GM23248 (cell line): Measurements from ENCODE around the gene LHFPL2. TPM values are rescaled to one million over a fixed set of nuclear protein-coding genes. Genes with fewer than 3 reads are reported as not detected.
A peak's percentile ranks its signal among the peaks of the same experiment; 100 is the strongest.

ENCODE experiments used
- DNase-seq: peaks from one replicate; pipeline ENCODE4 v3.0.0-alpha.2; 2015
- H2AFZ ChIP-seq: fragments of 200-600 bp; sonication (generic); 2 replicates; pipeline ENCODE4 v1.6.1; 2016; ENCODE audit warnings: antibody characterized with exemption
- H3F3A ChIP-seq: fragments of 200-600 bp; sonication (generic); 2 replicates; pipeline ENCODE4 v1.6.1; 2016; ENCODE audit warnings: mild to moderate bottlenecking, antibody characterized with exemption, mixed run types; ENCODE audit not compliant: insufficient read depth
- H3K27ac ChIP-seq: fragments of 200-600 bp; sonication (generic); 2 replicates; pipeline ENCODE4 v1.5.1; 2016; ENCODE audit warnings: mild to moderate bottlenecking
- H3K27me3 ChIP-seq: fragments of 200-600 bp; sonication (generic); replicated peaks from 2 replicates; pipeline ENCODE4 v1.6.1; 2016; ENCODE audit warnings: mild to moderate bottlenecking; ENCODE audit not compliant: insufficient read depth
- H3K36me3 ChIP-seq: fragments of 200-600 bp; sonication (generic); 2 replicates; pipeline ENCODE4 v1.6.1; 2016; ENCODE audit warnings: low read depth, mild to moderate bottlenecking
- H3K4me1 ChIP-seq: fragments of 200-600 bp; sonication (generic); 2 replicates; pipeline ENCODE4 v1.6.1; 2016; ENCODE audit warnings: mild to moderate bottlenecking; ENCODE audit not compliant: insufficient read depth
- H3K4me2 ChIP-seq: fragments of 200-600 bp; sonication (generic); one replicate; pipeline ENCODE4 v1.6.1; 2016; ENCODE audit warnings: mild to moderate bottlenecking; ENCODE audit not compliant: unreplicated experiment
- H3K4me3 ChIP-seq: fragments of 200-600 bp; sonication (generic); 2 replicates; pipeline ENCODE4 v1.5.1; 2016; ENCODE audit warnings: mild to moderate bottlenecking
- H3K79me2 ChIP-seq: fragments of 200-600 bp; sonication (generic); 2 replicates; pipeline ENCODE4 v1.6.1; 2016; ENCODE audit warnings: mild to moderate bottlenecking; ENCODE audit not compliant: insufficient read depth
- H3K9ac ChIP-seq: fragments of 200-600 bp; sonication (generic); 2 replicates; pipeline ENCODE4 v1.6.1; 2016; ENCODE audit warnings: mild to moderate bottlenecking
- H3K9me2 ChIP-seq: fragments of 200-600 bp; sonication (generic); 2 replicates; pipeline ENCODE4 v1.6.1; 2016; ENCODE audit warnings: mixed run types, mild to moderate bottlenecking, moderate library complexity; ENCODE audit not compliant: insufficient read depth
- H3K9me3 ChIP-seq: fragments of 200-600 bp; sonication (generic); one replicate; pipeline ENCODE4 v1.6.1; 2017; ENCODE audit warnings: low read depth
- H4K20me1 ChIP-seq: fragments of 200-600 bp; sonication (generic); 2 replicates; pipeline ENCODE4 v1.6.0; 2016; ENCODE audit not compliant: insufficient read depth
- EZH2 ChIP-seq: fragments of 200-600 bp; sonication (generic); IDR thresholded peaks from 2 replicates; pipeline ENCODE4 v1.6.1; 2018; ENCODE audit warnings: antibody characterized with exemption, mild to moderate bottlenecking; ENCODE audit not compliant: insufficient read depth, poor library complexity, severe bottlenecking
- EZH2phosphoT487 ChIP-seq: fragments of 200-600 bp; sonication (generic); IDR thresholded peaks from 2 replicates; pipeline ENCODE4 v1.6.1; 2018; ENCODE audit warnings: antibody characterized with exemption, moderate library complexity, mild to moderate bottlenecking, low read depth; ENCODE audit not compliant: insufficient read depth
- WGBS, 2 experiments: methylation state at CpG; one replicate each; pipeline ENCODE4 v1.1.6; 2015 to 2017; ENCODE audit warnings: low lambda C conversion rate in 2 of 2, low coverage in 1 of 2; ENCODE audit errors: missing lambda C conversion rate in 2 of 2; 5-methylcytosine and 5-hydroxymethylcytosine counted together
- in situ Hi-C: fragments of 300-500 bp; cut with MboI; formaldehyde crosslinking; loops from 2 replicates; pipeline ENCODE4 v1.15.0; 2020
- polyA plus RNA-seq: library from polyadenylated mRNA; unstranded; fragments of >200 nt; fragmentation: Nextera tagmentation; extraction: Ambion mirVana; gene quantifications from 2 replicates; pipeline ENCODE4 v1.2.1, GENCODE V29; 2016
- total RNA-seq: library from RNA; depleted of rRNA; stranded (reverse); fragments of >200 nt; shearing (Covaris generic); gene quantifications from 2 replicates; pipeline ENCODE4 v1.2.3, GENCODE V29; 2014

Gene LHFPL2
- total and polyA plus RNA-seq, 2 experiments from 2014 or later: 8.0 to 13.7 TPM

DNA sequence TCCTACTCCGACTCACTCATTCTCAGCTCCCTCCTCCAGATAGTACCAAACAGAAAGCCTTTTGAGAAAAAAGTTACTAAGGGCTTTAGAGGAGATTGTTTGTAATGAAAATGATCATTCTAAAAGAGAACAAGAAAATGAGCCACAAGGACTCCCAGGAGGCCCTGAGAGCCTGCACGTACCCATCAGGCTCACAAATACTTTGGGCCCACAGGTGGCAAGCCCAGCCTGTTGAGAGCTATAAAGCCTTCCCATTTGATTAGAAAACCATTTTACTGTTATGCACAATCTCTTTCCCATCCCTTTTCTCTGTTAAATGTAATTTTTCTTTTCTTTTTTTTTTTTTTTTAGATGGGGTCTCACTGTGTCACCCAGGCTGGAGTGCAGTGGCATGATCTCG is 136.1 kb downstream of the LHFPL2 start:
- Histone ChIP-seq H3K36me3 (no peaks in the 10 kb centered on the region), H3K4me3 (no peak overlapping the region), H4K20me1 (no peaks in the 10 kb centered on the region), H3K9ac (no peak overlapping the region), H3K9me2 (no peaks in the 10 kb centered on the region), H3F3A (peaks cover 22% of the 10 kb centered on the region), H3K79me2 (no peaks in the 10 kb centered on the region), H3K27me3 (no peaks in the 10 kb centered on the region), H3K4me2 (no peak overlapping the region), H3K27ac (no peak overlapping the region), H3K4me1 (peaks cover 39% of the 10 kb centered on the region), H3K9me3 (no peaks in the 10 kb centered on the region), H2AFZ (no peak overlapping the region)
- DNase-seq: no peak
- in situ Hi-C loops: no loop called here
- 95 to 98% methylated on average over 3 of the region's 3 CpGs for WGBS, 2 experiments
- TF ChIP-seq EZH2 (no peak), EZH2phosphoT487 (no peak)

DNA sequence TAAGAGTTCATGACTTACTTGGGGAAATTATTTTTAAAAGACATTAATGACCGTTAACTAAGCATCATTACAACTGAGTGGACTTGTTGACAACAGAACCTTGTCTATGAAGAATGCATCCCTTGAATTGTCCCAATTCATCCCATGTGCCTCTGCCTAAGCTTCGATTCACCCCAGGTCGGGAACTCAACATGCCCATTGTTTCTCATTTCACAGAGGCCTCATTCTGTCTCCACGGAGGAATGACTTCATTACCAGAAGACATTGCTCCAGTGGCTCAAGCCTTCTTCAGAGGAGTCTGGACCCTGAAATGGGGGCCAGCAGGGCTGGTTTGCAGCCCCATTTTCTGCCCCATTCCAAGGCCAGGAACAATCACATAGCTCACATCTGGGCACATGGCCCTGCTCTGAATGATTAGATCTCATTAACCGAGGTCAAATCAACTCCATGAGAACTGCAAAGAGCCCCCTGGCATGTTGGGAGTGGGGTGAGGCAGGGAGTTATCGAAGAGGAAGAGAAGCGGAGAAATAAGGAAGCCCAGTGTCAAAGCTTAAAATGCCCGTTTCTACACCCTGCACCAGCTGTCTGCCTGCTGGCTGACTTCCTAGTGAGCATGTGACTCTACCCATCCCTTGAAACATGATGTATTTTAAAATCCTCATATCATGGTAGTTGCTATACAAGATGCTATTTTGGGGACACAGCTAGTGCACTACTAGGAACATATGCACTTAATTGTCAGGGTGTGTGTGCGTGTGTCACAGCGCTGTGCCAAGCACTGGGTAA is 137.3 kb downstream of the LHFPL2 start:
- no peak for TF ChIP-seq EZH2phosphoT487
- TF ChIP-seq EZH2: no peak
- H3K27ac ChIP-seq: no peak overlapping the region
- H3F3A ChIP-seq: peaks cover 28% of the 10 kb centered on the region
- WGBS, 2 experiments: 82 to 83% methylated on average over 10 of the region's 10 CpGs
- H3K27me3 ChIP-seq: no peaks in the 10 kb centered on the region
- peaks cover 49% of the 10 kb centered on the region for H3K4me1 ChIP-seq
- H2AFZ ChIP-seq: no peak overlapping the region
- no peak overlapping the region for H3K9ac ChIP-seq
- H3K4me3 ChIP-seq: no peak overlapping the region
- no peak for DNase-seq
- no peak overlapping the region for H3K4me2 ChIP-seq
- H3K9me2 ChIP-seq: no peaks in the 10 kb centered on the region
- H4K20me1 ChIP-seq: no peaks in the 10 kb centered on the region
- no peaks in the 10 kb centered on the region for H3K9me3 ChIP-seq
- no peaks in the 10 kb centered on the region for H3K36me3 ChIP-seq
- H3K79me2 ChIP-seq: no peaks in the 10 kb centered on the region
- in situ Hi-C loops: no loop called here

DNA sequence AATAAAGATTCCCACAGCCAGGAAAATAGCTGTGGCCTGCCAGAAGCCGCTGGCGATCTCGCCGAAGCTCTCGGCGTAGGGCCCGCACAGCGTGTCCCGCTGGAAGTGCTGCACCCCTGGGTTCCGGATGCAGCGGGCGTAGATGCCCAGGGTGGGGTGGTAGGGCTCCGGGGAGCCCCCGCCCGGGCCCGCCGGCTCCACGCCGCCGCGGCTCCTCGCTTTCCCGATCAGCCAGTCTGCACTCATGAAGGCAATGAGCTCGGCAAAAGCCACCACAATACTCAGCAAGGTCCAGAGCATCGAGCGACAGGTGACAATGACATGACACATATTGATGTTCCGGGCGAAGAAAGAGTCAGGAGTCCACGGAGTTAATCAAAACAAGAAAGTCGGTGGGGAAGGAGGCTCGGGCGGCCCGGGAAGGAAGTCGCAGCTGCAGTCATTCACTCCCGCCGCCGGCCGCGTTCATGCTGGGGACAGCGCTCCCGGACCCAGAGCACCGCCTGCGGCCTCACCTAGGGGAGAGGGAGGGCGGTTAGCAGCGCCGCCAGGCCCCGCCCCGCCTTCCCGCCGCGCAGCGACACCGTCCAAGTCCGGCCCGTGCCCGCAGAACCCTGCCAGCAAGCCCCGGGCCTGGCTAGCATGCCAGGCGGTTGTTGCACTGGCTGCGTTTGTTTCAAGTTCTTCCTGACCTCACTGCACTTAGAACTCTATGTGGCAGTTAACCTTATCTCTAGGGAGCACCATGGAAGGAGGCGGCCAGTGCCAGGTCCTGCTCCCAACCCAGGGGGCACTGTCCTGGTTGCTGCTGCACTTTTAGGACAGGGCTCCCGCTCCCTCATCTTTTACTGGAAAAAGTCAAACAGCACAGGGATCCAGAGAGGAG is 138.4 kb downstream of the LHFPL2 start:
- no peaks in the 10 kb centered on the region for H3K9me3 ChIP-seq
- in situ Hi-C loops: no loop called here

DNA sequence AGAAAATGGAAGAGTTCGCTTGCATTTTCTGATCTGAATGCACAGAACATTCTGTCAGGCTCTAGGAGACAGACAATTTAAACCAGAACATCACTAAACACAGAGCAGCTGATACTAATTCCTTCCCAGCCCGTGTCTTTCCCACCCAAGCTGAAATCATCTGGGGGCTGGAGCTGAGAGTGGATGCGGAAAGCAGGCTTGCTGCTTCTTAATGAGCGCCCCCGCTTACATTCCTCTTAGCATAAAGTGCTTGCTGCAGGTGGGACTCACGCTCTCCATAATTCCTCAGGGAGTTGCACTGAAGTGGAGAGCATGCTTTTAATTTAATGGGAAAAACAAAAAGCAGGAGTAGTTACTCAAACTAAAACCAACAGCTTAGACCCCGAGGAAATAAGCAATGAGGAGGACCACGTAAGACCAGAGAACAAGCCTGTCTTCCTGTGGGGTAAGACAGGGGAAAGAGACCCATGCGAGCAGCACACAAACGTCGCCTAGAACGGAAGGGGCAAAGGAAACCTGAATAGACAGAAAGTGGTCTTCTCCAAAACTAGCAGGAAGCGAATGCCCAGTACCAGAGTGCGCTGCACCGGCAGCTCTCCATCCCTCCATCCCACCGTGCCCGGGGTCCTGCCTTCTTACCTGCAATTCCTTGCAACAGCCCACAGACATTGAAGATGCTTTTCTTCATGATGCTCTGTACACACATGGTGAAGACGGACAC is 139.3 kb downstream of the LHFPL2 start:
- Histone ChIP-seq H3K9me3 (no peaks in the 10 kb centered on the region), H3K27me3 (no peaks in the 10 kb centered on the region), H2AFZ (no peak overlapping the region), H3K9ac (peak overlapping the region; percentile 66), H3K27ac (no peak overlapping the region), H3K9me2 (no peaks in the 10 kb centered on the region), H3K79me2 (no peaks in the 10 kb centered on the region), H3K4me2 (peak overlapping the region; percentile 94), H3K36me3 (no peaks in the 10 kb centered on the region), H4K20me1 (no peaks in the 10 kb centered on the region), H3F3A (peaks cover 31% of the 10 kb centered on the region), H3K4me3 (peak overlapping the region; percentile 66), H3K4me1 (peaks cover 56% of the 10 kb centered on the region)
- in situ Hi-C loops: no loop called here
- 46 to 57% methylated on average over 18 of the region's 18 CpGs for WGBS, 2 experiments
- DNase-seq: no peak
- TF ChIP-seq EZH2phosphoT487 (no peak), EZH2 (no peak)

More for the DNA sequence above, 138.4 kb downstream of the LHFPL2 start:
- Histone ChIP-seq H3K4me3 (peak overlapping the region; percentile 66), H3K9me2 (no peaks in the 10 kb centered on the region), H3K36me3 (no peaks in the 10 kb centered on the region), H4K20me1 (no peaks in the 10 kb centered on the region), H3K4me2 (peak overlapping the region; percentile 94), H3K27ac (no peak overlapping the region), H3K4me1 (peaks cover 57% of the 10 kb centered on the region), H3K27me3 (no peaks in the 10 kb centered on the region), H2AFZ (peak overlapping the region; percentile 64), H3F3A (peaks cover 34% of the 10 kb centered on the region), H3K9ac (peak overlapping the region; percentile 66), H3K79me2 (no peaks in the 10 kb centered on the region)
- DNase-seq: peak; percentile 61
- 9 to 12% methylated on average over 55 to 61 of the region's 61 CpGs for WGBS, 2 experiments
- TF ChIP-seq EZH2phosphoT487 (no peak), EZH2 (no peak)
